Gastroesophageal sphincter (tissue), 3 donors: ENCODE data around the gene CFL1.

Source experiments
- CTCF ChIP-seq, 4 experiments: fragments of 200-600 bp in 2 of 4; fragments of 450-650 bp in 2 of 4; sonication (generic) in 1 of 4; IDR thresholded peaks; one replicate each; pipeline ENCODE4 v1.5.1; 2017 to 2019; ENCODE audit warnings: antibody characterized with exemption in 4 of 4, mild to moderate bottlenecking in 2 of 4, moderate library complexity in 2 of 4
- POLR2A ChIP-seq, 2 donors: fragments of 450-650 bp; IDR thresholded peaks; one replicate each; pipeline ENCODE4 v1.6.1; 2017; ENCODE audit warnings: antibody characterized with exemption in 2 of 2, mild to moderate bottlenecking in 2 of 2, moderate library complexity in 1 of 2

GRCh38 chr11:65883786-65884715 is 26.1 kb upstream of the CFL1 start:
- TF ChIP-seq CTCF (IDR thresholded peaks at IDR 0.05) (no peak), POLR2A (IDR thresholded peaks at IDR 0.05) (no peak)
